HG03060 (cell line): Measurements from ENCODE around the gene HNRNPA1.
"Not testable (repeated sequence)": the region's sequence is repeated elsewhere in the genome, so short reads cannot be mapped to it uniquely, and the experiment has no call there.

ENCODE experiments used
- ATAC-seq: cut with Tn5 transposase; IDR thresholded peaks from one replicate; pipeline ENCODE4 v1.9.1; 2021; ENCODE audit warnings: low read depth, moderate number of reproducible peaks; ENCODE audit not compliant: unreplicated experiment

HNRNPA1 gene

GRCh38 chr12:54273981-54274380 is 6.5 kb upstream of the HNRNPA1 start:
- no peak for ATAC-seq

DNA sequence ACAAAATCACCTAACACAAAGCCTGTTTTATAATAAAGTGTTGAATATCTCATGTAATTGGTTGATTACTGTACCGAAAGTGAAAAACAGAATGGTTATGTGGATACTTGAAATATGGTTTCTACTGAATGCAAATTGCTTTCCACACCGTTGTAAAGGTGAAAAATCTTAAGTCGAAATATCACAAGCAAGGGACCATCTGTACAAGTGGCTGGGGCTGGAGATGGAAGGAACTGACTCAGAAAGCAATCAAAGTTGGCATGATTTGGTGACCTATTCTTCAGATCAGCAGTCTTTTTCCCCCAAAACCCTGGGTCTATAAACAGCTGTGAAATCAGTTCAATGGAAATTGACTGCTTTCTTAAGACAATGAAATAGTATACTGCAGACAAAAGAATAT is 4.2 kb upstream of the HNRNPA1 start:
- no peak for ATAC-seq

GRCh38 chr12:54277823-54278276 is 2.7 kb upstream of the HNRNPA1 start:
- no peak for ATAC-seq

DNA sequence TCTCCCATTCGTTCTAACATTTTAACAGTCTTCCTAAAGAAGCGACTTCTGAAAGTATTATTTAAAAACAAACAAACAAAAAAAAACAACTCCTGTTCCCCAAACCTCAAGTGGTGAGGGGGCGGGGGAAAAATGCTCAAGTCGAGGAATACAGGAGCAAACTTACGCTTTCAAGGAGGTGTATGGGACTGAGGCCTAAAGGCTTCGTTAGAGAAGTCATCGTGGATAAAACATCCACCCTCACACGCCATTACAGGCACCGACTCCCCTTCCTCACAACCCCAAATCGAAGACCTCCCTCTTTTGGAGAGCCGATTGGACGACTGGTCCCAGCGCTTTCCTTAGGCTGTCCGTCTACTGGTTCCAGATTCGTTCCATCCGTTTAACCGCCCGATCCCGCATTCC is 1.3 kb upstream of the HNRNPA1 start:
- no peak for ATAC-seq

GRCh38 chr12:54279632-54280467 is 676 bp upstream of the HNRNPA1 start, which contains the start of gene CBX5:
TSS of gene CBX5 (minus strand) at chr12:54280122. CDS start at chr12:54257650, 22,472 bp downstream.
- peak; percentile 77 for ATAC-seq

- ATAC-seq = not testable (repeated sequence)
These were observed 724 bp downstream of the HNRNPA1 start for GRCh38 chr12:54281261-54281638.

GRCh38 chr12:54281694-54282093 is 1.2 kb downstream of the HNRNPA1 start:
- not testable (repeated sequence) for ATAC-seq

DNA sequence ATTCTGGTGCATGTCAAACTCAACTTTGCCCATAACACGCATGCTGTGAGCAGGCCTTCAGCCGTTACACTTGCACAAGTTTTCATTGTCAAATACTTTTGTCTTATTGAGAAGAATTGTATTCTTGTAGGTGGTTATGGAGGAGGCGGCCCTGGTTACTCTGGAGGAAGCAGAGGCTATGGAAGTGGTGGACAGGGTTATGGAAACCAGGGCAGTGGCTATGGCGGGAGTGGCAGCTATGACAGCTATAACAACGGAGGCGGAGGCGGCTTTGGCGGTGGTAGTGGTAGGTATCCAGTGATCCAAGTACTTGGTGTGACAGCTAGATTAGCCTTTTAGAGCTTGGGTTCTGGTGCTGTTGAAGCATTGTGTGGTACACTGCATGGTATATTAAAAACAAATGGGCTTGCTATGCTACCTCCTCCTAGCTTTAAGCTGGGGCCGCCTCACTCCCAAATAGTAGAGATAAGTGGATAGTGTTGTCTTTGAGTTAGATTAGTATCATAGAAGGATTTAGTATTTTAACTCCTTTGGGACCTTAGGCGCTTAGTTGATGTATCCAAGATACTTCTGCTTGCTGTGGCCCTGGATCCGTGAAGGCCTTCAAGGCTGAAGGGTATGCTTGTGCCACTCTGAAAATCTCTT is 2.5 kb downstream of the HNRNPA1 start:
- no peak for ATAC-seq

GRCh38 chr12:54284070-54284780 is 3.7 kb downstream of the HNRNPA1 start:
- not testable (repeated sequence) for ATAC-seq

- no peak for ATAC-seq
These were observed 4.9 kb downstream of the HNRNPA1 start for GRCh38 chr12:54285150-54286041.

DNA sequence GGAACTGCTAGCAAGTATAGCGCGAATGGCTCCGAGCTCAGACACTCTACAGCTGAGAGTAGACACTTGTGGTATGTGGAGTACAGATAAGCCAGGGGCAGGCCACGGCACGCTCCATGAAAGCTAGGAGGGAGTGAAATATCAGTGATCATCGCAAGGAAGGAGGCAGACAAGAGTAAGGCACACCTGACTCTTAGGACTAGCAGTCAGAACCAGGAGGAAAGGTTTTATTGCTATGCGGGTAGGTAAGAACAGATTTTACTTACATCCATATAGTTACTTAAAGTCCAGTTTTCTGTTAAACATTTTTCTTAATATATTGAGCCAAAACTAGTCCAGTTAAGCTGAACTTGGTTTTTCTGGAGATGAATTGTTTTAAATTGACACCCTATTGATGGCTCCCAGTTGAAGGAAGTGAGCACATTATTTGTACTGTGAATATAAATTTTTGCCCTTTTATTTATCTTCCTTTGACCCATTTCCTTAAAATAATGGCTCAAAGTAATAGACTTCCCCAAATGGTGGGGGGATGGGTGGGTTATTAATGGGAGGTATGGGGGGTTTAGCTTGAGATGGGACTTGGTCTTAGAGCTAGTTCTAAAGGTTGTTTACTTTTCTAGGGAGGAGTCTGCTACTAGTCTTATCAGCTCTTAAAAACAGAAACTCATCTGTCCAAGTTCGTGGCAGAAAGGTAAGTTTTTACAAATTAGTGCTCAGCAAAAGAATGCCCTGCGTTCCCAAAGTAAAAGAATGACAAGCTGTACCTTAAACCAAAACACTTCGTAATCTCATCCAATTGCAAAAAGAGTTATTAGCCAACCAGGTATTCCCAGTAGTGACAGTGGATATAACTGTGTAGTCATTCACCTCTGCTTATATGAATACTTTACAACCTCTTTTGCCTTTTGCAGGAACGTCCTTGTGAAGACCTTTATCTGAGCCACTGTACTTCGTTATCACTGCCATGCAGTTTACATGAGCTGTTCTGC is 5.8 kb downstream of the HNRNPA1 start:
- no peak for ATAC-seq

DNA sequence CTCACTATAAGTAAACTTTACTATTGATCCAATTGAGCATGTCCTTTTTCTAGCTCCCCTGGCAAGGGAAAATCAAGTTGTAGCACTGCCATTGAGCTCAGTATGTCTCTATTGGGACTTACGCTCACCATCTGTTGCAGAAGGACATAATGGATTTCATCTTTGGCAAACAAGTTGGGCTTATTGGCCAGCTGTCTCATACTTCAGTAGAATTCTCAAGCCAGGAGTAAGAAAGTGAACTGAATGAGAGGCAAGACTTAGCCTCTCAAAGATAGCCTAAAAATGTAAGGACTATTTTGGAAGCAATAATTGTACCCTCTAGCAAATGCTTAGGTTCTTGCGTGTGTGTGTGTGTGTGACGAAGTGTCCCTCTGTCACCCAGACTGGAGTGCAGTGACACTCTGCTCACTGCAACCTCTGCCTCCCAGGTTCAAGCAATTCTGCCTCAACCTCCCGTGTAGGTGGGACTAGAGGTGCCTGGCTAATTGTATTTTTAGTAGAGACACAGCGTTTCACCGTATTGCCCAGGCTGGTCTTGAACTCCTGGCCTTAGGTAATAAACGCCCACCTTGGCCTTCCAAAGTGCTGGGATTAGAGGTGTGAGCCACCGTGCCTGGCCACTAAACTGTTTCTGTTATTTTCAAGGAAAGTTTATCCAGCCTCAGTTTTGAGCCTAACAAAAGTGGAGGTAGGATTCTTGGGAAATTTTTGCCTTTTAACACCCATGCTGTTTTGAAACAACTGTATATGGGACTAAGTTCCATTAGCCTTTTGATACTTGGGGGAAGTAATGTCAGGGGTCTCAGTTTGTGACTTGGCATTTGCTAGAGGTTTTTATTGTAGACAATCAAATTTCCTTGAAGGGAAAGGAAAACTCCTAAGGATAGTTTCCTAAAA is 7.0 kb downstream of the HNRNPA1 start:
- ATAC-seq = no peak

- ATAC-seq = no peak
These were observed 11.8 kb downstream of the HNRNPA1 start for GRCh38 chr12:54292083-54292930.

- no peak for ATAC-seq
These were observed 12.4 kb downstream of the HNRNPA1 start for GRCh38 chr12:54292931-54293241.

- no peak for ATAC-seq
These were observed 13.8 kb downstream of the HNRNPA1 start for GRCh38 chr12:54294152-54294952.

DNA sequence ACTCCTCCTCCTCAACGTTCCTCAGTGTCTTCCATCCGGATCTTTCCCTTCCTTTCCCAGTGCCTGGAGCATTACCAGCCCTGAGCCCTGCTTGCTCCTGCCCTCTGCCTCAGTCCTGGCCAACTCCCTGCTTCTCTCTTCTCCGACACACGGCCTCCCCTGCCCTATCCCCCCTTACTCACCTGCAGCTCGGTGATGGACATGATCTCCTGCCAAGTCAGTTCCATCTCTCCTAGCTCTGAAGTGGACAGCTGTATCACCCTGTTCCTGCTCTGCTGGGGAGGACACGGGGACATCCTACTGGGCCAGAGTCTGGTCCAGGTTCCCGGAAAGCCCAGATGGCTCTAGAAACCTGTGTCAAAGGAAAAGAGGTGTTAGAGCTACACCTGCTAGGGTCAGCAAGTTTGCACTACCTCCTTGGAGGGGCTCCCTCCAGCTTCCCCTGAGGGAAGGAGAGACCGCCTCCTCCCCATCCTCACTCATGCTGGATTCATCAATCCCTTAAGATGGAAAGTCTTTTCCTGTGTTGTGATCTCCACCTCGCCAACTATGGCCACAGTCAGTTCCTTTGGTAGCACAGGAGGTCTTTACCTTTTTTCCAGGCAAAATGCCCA is 14.5 kb downstream of the HNRNPA1 start:
- no peak for ATAC-seq
